ENCODE results near the gene RCC1.

Gene RCC1

DNA sequence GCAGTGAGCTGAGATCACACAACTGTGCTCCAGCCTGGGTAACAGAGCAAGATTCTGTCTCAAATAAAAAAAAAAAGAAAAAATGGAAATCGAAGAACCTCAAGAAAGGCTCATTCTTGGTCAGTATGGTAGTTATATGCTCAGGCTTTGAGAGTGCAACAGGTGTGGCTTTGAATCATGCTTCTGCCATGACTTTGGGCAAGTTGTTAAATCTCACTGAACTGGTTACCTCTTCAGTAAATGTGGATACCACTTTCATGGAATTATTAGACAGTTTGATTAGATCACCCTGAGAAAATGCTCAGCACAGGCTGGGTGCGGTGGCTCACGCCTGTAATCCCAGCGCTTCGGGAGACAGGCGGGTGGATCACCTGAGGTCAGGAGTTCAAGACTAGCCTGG lies 59.9 kb downstream of the RCC1 start:
- no peak for TF ChIP-seq GLIS3 (CRISPR knock-in tag; IDR thresholded peaks at IDR 0.05)
- no peak for TF ChIP-seq ZC3H10 (CRISPR knock-in tag; IDR thresholded peaks at IDR 0.05)
- TF ChIP-seq, protein P1, sequence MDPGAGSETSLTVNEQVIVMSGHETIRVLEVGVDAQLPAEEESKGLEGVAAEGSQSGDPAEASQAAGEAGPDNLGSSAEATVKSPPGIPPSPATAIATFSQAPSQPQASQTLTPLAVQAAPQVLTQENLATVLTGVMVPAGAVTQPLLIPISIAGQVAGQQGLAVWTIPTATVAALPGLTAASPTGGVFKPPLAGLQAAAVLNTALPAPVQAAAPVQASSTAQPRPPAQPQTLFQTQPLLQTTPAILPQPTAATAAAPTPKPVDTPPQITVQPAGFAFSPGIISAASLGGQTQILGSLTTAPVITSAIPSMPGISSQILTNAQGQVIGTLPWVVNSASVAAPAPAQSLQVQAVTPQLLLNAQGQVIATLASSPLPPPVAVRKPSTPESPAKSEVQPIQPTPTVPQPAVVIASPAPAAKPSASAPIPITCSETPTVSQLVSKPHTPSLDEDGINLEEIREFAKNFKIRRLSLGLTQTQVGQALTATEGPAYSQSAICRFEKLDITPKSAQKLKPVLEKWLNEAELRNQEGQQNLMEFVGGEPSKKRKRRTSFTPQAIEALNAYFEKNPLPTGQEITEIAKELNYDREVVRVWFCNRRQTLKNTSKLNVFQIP (CRISPR knock-in tag; IDR thresholded peaks at IDR 0.05; ENCODE audit: borderline replicate concordance, low read depth), result no peak
- no peak for TF ChIP-seq ZFP3 (CRISPR knock-in tag; IDR thresholded peaks at IDR 0.05)
- TF ChIP-seq ISL1 (CRISPR knock-in tag; IDR thresholded peaks at IDR 0.05), result no peak
- TF ChIP-seq ZNF70 (CRISPR knock-in tag; IDR thresholded peaks at IDR 0.05), result no peak
- TF ChIP-seq PPARA (CRISPR knock-in tag; IDR thresholded peaks at IDR 0.05; ENCODE audit: borderline replicate concordance), result no peak
- no peak for TF ChIP-seq RARB (CRISPR knock-in tag; IDR thresholded peaks at IDR 0.05)
- TF ChIP-seq, protein P2, sequence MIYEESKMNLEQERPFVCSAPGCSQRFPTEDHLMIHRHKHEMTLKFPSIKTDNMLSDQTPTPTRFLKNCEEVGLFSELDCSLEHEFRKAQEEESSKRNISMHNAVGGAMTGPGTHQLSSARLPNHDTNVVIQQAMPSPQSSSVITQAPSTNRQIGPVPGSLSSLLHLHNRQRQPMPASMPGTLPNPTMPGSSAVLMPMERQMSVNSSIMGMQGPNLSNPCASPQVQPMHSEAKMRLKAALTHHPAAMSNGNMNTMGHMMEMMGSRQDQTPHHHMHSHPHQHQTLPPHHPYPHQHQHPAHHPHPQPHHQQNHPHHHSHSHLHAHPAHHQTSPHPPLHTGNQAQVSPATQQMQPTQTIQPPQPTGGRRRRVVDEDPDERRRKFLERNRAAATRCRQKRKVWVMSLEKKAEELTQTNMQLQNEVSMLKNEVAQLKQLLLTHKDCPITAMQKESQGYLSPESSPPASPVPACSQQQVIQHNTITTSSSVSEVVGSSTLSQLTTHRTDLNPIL (CRISPR knock-in tag; IDR thresholded peaks at IDR 0.05; ENCODE audit: low read depth), result no peak
- TF ChIP-seq ESRRG (CRISPR knock-in tag; IDR thresholded peaks at IDR 0.05), result no peak
- TF ChIP-seq ZFP30 (CRISPR knock-in tag; IDR thresholded peaks at IDR 0.05), result no peak
- no peak for TF ChIP-seq SNAI2 (CRISPR knock-in tag; IDR thresholded peaks at IDR 0.05)
- TF ChIP-seq, protein P3, sequence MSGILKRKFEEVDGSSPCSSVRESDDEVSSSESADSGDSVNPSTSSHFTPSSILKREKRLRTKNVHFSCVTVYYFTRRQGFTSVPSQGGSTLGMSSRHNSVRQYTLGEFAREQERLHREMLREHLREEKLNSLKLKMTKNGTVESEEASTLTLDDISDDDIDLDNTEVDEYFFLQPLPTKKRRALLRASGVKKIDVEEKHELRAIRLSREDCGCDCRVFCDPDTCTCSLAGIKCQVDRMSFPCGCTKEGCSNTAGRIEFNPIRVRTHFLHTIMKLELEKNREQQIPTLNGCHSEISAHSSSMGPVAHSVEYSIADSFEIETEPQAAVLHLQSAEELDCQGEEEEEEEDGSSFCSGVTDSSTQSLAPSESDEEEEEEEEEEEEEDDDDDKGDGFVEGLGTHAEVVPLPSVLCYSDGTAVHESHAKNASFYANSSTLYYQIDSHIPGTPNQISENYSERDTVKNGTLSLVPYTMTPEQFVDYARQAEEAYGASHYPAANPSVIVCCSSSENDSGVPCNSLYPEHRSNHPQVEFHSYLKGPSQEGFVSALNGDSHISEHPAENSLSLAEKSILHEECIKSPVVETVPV (CRISPR knock-in tag; IDR thresholded peaks at IDR 0.05), result no peak
- no peak for TF ChIP-seq TCF4 (CRISPR knock-in tag; IDR thresholded peaks at IDR 0.05; ENCODE audit: borderline replicate concordance)
- no peak for TF ChIP-seq OSR1 (CRISPR knock-in tag; IDR thresholded peaks at IDR 0.05)
- no peak for ATAC-seq

DNA sequence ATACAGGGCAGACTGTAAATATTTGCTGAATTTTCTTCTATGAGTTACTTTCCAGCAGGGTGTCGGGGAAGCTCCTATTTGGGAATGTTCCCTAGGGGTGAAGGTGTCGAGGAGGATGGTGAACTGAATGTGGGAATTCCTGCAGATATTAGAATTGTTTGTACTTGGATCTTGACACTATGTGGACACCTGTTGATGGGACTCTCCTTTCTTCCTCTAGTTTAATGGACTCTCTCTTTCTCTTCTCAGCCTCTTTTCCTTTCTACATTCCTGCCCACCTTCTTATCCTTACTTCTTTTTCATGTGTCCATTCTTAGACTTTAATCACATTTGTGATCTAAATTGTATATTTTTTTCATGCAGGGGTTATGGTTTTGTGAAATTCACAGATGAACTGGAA lies 61.1 kb downstream of the RCC1 start:
- no peak for ATAC-seq
- no peak for TF ChIP-seq ZNF8 (CRISPR knock-in tag; IDR thresholded peaks at IDR 0.05)
- TF ChIP-seq ZFP3 (CRISPR knock-in tag; IDR thresholded peaks at IDR 0.05), result no peak
- no peak for TF ChIP-seq ZNF565 (CRISPR knock-in tag; conservative IDR thresholded peaks at IDR 0.05; ENCODE audit: low read depth)
- TF ChIP-seq, protein P4, sequence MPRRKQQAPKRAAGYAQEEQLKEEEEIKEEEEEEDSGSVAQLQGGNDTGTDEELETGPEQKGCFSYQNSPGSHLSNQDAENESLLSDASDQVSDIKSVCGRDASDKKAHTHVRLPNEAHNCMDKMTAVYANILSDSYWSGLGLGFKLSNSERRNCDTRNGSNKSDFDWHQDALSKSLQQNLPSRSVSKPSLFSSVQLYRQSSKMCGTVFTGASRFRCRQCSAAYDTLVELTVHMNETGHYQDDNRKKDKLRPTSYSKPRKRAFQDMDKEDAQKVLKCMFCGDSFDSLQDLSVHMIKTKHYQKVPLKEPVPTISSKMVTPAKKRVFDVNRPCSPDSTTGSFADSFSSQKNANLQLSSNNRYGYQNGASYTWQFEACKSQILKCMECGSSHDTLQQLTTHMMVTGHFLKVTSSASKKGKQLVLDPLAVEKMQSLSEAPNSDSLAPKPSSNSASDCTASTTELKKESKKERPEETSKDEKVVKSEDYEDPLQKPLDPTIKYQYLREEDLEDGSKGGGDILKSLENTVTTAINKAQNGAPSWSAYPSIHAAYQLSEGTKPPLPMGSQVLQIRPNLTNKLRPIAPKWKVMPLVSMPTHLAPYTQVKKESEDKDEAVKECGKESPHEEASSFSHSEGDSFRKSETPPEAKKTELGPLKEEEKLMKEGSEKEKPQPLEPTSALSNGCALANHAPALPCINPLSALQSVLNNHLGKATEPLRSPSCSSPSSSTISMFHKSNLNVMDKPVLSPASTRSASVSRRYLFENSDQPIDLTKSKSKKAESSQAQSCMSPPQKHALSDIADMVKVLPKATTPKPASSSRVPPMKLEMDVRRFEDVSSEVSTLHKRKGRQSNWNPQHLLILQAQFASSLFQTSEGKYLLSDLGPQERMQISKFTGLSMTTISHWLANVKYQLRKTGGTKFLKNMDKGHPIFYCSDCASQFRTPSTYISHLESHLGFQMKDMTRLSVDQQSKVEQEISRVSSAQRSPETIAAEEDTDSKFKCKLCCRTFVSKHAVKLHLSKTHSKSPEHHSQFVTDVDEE (CRISPR knock-in tag; IDR thresholded peaks at IDR 0.05), result no peak
- TF ChIP-seq, protein P2 (CRISPR knock-in tag; IDR thresholded peaks at IDR 0.05; ENCODE audit: low read depth), result no peak
- TF ChIP-seq SNAI2 (CRISPR knock-in tag; IDR thresholded peaks at IDR 0.05), result no peak
- TF ChIP-seq RARB (CRISPR knock-in tag; IDR thresholded peaks at IDR 0.05), result no peak
- no peak for TF ChIP-seq PPARA (CRISPR knock-in tag; IDR thresholded peaks at IDR 0.05; ENCODE audit: borderline replicate concordance)
- TF ChIP-seq ESRRG (CRISPR knock-in tag; IDR thresholded peaks at IDR 0.05), result no peak
- no peak for TF ChIP-seq ARNTL (CRISPR knock-in tag; IDR thresholded peaks at IDR 0.05; ENCODE audit: borderline replicate concordance, low read depth)
- no peak for TF ChIP-seq ZC3H10 (CRISPR knock-in tag; IDR thresholded peaks at IDR 0.05)
- TF ChIP-seq, protein P5, sequence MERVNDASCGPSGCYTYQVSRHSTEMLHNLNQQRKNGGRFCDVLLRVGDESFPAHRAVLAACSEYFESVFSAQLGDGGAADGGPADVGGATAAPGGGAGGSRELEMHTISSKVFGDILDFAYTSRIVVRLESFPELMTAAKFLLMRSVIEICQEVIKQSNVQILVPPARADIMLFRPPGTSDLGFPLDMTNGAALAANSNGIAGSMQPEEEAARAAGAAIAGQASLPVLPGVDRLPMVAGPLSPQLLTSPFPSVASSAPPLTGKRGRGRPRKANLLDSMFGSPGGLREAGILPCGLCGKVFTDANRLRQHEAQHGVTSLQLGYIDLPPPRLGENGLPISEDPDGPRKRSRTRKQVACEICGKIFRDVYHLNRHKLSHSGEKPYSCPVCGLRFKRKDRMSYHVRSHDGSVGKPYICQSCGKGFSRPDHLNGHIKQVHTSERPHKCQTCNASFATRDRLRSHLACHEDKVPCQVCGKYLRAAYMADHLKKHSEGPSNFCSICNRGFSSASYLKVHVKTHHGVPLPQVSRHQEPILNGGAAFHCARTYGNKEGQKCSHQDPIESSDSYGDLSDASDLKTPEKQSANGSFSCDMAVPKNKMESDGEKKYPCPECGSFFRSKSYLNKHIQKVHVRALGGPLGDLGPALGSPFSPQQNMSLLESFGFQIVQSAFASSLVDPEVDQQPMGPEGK (CRISPR knock-in tag; IDR thresholded peaks at IDR 0.05; ENCODE audit: borderline replicate concordance), result no peak
- no peak for TF ChIP-seq BACH2 (CRISPR knock-in tag; IDR thresholded peaks at IDR 0.05; ENCODE audit: borderline replicate concordance)
